HepG2 (cell line): ENCODE results near the gene GRIN2D. TPM values are rescaled to one million over a fixed set of nuclear protein-coding genes. Genes with fewer than 3 reads are reported as not detected.

Experiments used
- ARHGAP35 ChIP-seq: sonication (generic); formaldehyde crosslinking; IDR thresholded peaks from 2 replicates; pipeline ENCODE4 v1.9.0; 2022; ENCODE audit warnings: mild to moderate bottlenecking, inconsistent platforms, moderate library complexity, missing genetic modification reagents, borderline replicate concordance
- DRAP1 ChIP-seq: IDR thresholded peaks from 2 replicates; pipeline ENCODE4 v1.6.1; 2016; ENCODE audit warnings: missing genetic modification reagents, missing compliant biosample characterization
- GABPA ChIP-seq, 2 experiments: IDR thresholded peaks; 2 replicates each; pipeline ENCODE4 v1.6.1; 2011 to 2016; ENCODE audit warnings: low read depth in 2 of 2, low read length in 1 of 2, missing biosample characterization in 1 of 2, missing genetic modification characterization in 1 of 2
- HOXA3 ChIP-seq: sonication (generic); formaldehyde crosslinking; IDR thresholded peaks from 2 replicates; pipeline ENCODE4 v1.5.0; 2020; ENCODE audit warnings: missing genetic modification reagents
- PHF21A ChIP-seq: sonication (generic); formaldehyde crosslinking; IDR thresholded peaks from 2 replicates; pipeline ENCODE4 v1.5.0; 2020; ENCODE audit warnings: mild to moderate bottlenecking, missing genetic modification reagents
- PLSCR1 ChIP-seq: sonication (generic); formaldehyde crosslinking; IDR thresholded peaks from 2 replicates; pipeline ENCODE4 v1.5.0; 2020; ENCODE audit warnings: missing genetic modification reagents, mild to moderate bottlenecking, borderline replicate concordance
- SYNCRIP ChIP-seq: fragments of 200-400 bp; formaldehyde crosslinking; IDR thresholded peaks from 2 replicates; pipeline ENCODE4 v1.6.1; 2018; ENCODE audit warnings: mild to moderate bottlenecking, low read depth, low read length; ENCODE audit not compliant: insufficient read depth
- TRAFD1 ChIP-seq: sonication (generic); formaldehyde crosslinking; IDR thresholded peaks from 2 replicates; pipeline ENCODE4 v1.5.1; 2020; ENCODE audit warnings: missing genetic modification reagents, mild to moderate bottlenecking, borderline replicate concordance
- ZBTB40 ChIP-seq, 2 experiments: fragments of 450-650 bp in 1 of 2; sonication (generic) in 1 of 2; formaldehyde crosslinking in 1 of 2; IDR thresholded peaks; 2 replicates each; pipeline versions ENCODE4 v1.6.1 to v1.8.0; 2016 to 2022; ENCODE audit warnings: antibody characterized with exemption in 1 of 2, mild to moderate bottlenecking in 1 of 2, missing genetic modification reagents in 1 of 2
- ZFP36L1 ChIP-seq: sonication (generic); formaldehyde crosslinking; IDR thresholded peaks from 2 replicates; pipeline ENCODE4 v1.8.0; 2022; ENCODE audit warnings: mild to moderate bottlenecking, missing genetic modification reagents, moderate library complexity
- ZNF101 ChIP-seq: sonication (generic); formaldehyde crosslinking; IDR thresholded peaks from 2 replicates; pipeline ENCODE4 v1.4.0; 2020; ENCODE audit warnings: mild to moderate bottlenecking, low read depth, missing genetic modification reagents, borderline replicate concordance
- ZNF24 ChIP-seq: fragments of 450-650 bp; IDR thresholded peaks from 2 replicates; pipeline ENCODE4 v1.6.1; 2017; ENCODE audit warnings: antibody characterized with exemption, mild to moderate bottlenecking
- ZNF256 ChIP-seq: sonication (generic); formaldehyde crosslinking; conservative IDR thresholded peaks from 2 replicates; pipeline ENCODE4 v1.4.0; 2020; ENCODE audit warnings: missing genetic modification reagents
- ZNF329 ChIP-seq: sonication (generic); formaldehyde crosslinking; IDR thresholded peaks from 2 replicates; pipeline ENCODE4 v1.9.0; 2021; ENCODE audit warnings: low read depth, mild to moderate bottlenecking, missing genetic modification reagents
- ZNF678 ChIP-seq: sonication (generic); formaldehyde crosslinking; IDR thresholded peaks from 2 replicates; pipeline ENCODE4 v1.4.0; 2020; ENCODE audit warnings: mild to moderate bottlenecking, missing genetic modification reagents
- polyA plus RNA-seq, 8 experiments: library from polyadenylated mRNA; depleted of rRNA in 3 of 8; stranded (reverse) in 7 of 8; unstranded in 1 of 8; fragments of >200 nt; fragmentation: Illumina TruSeq in 4 of 8; extraction: Trizol in 4 of 8; gene quantifications; 2 replicates each; pipeline versions ENCODE4 v1.2.1 to v1.2.3, GENCODE V29; 2011 to 2016; ENCODE audit warnings: low read depth in 4 of 8, missing spikeins in 1 of 8, mixed read lengths in 1 of 8; ENCODE audit not compliant: insufficient read depth in 1 of 8
- total RNA-seq, 5 experiments: library from RNA; depleted of rRNA; stranded (reverse); fragments of >200 nt; fragmentation: Illumina TruSeq; extraction: Trizol; gene quantifications; 2 replicates each; pipeline ENCODE4 v1.2.3, GENCODE V29; 2016; ENCODE audit warnings: low read depth in 1 of 5

Gene GRIN2D
- total and polyA plus RNA-seq, 2 of the 13 experiments (the other 11 are each of a cell fraction or from before 2014, with no cell fraction given) = 0.02 to 0.13 TPM

- TF ChIP-seq PLSCR1 (CRISPR knock-in tag) = no peak; the same call in 1 of the 2 replicates
- TF ChIP-seq PHF21A (CRISPR knock-in tag) = no peak
- TF ChIP-seq ARHGAP35 (CRISPR knock-in tag) = peak; percentile 86; the same call in 1 of the 2 replicates
- TF ChIP-seq HOXA3 (CRISPR knock-in tag) = no peak
- no peak; the same call in 1 of the 2 replicates for TF ChIP-seq ZNF256 (CRISPR knock-in tag)
- TF ChIP-seq TRAFD1 (CRISPR knock-in tag) = no peak
- no peak for TF ChIP-seq GABPA (IDR thresholded peaks at IDR 0.05; ENCODE audit: low read depth, low read length)
- no peak; the same call in 1 of the 2 replicates for TF ChIP-seq GABPA (CRISPR knock-in tag; IDR thresholded peaks at IDR 0.05; ENCODE audit: low read depth)
- TF ChIP-seq DRAP1 (CRISPR knock-in tag) = peak; percentile 45; the same call in 1 of the 2 replicates
- no peak for TF ChIP-seq ZBTB40 (IDR thresholded peaks at IDR 0.05)
- no peak for TF ChIP-seq ZBTB40 (CRISPR knock-in tag; IDR thresholded peaks at IDR 0.05)
- TF ChIP-seq ZNF678 (CRISPR knock-in tag) = no peak
- no peak for TF ChIP-seq SYNCRIP
- no peak for TF ChIP-seq ZFP36L1
- peak; percentile 5; the same call in 1 of the 2 replicates for TF ChIP-seq ZNF329
- TF ChIP-seq ZNF101 (CRISPR knock-in tag) = no peak
- TF ChIP-seq ZNF24 = no peak
These were observed 2.1 kb upstream of the GRIN2D start, which contains the start of gene KDELR1 (continued) for GRCh38 chr19:48391100-48392005.
